ENCODE measurements around the gene CHRD. TPM values are rescaled to one million over a fixed set of nuclear protein-coding genes. Genes with fewer than 3 reads are reported as not detected.

Gene CHRD
- total and polyA plus RNA-seq, 2 donors from 2014 or later (not counting 2 experiments from before 2014, with no cell fraction given) = not detected

Other genes with a start within 250 kb of the CHRD start
- gene EIF2B5, start 244.7 kb upstream of the CHRD start, total RNA-seq = 42.3 and 45.1 TPM in 2 replicates
- gene EIF2B5, start 244.7 kb upstream of the CHRD start, polyA plus RNA-seq = 34.0 and 37.7 TPM in 2 replicates
- 26.5 and 31.5 TPM in 2 replicates for gene DVL3, start 224.7 kb upstream of the CHRD start, total RNA-seq
- 24.0 and 26.9 TPM in 2 replicates for gene DVL3, start 224.7 kb upstream of the CHRD start, polyA plus RNA-seq
- gene AP2M1, start 205.2 kb upstream of the CHRD start, total RNA-seq = 290 and 295 TPM in 2 replicates
- gene AP2M1, start 205.2 kb upstream of the CHRD start, polyA plus RNA-seq = 328 and 329 TPM in 2 replicates
- gene ABCF3, start 193.9 kb upstream of the CHRD start, total RNA-seq = 32.0 and 35.0 TPM in 2 replicates
- 36.7 TPM in 2 replicates for gene ABCF3, start 193.9 kb upstream of the CHRD start, polyA plus RNA-seq
- gene VWA5B2, start 150.5 kb upstream of the CHRD start, total RNA-seq = not detected in 2 replicates
- not detected in 2 replicates for gene VWA5B2, start 150.5 kb upstream of the CHRD start, polyA plus RNA-seq
- 36.8 and 38.5 TPM in 2 replicates for gene ALG3, start 131.1 kb upstream of the CHRD start, total RNA-seq
- 59.4 and 59.7 TPM in 2 replicates for gene ALG3, start 131.1 kb upstream of the CHRD start, polyA plus RNA-seq
- 11.1 and 12.0 TPM in 2 replicates for gene EEF1AKMT4, start 130.4 kb upstream of the CHRD start, total RNA-seq
- 13.7 and 14.5 TPM in 2 replicates for gene EEF1AKMT4, start 130.4 kb upstream of the CHRD start, polyA plus RNA-seq
- 0.17 and 0.42 TPM in 2 replicates for gene CAMK2N2, start 118.5 kb upstream of the CHRD start, total RNA-seq
- 0.91 and 0.99 TPM in 2 replicates for gene CAMK2N2, start 118.5 kb upstream of the CHRD start, polyA plus RNA-seq
- not detected in 2 replicates for gene ECE2, start 104.0 kb upstream of the CHRD start, total RNA-seq
- gene ECE2, start 104.0 kb upstream of the CHRD start, polyA plus RNA-seq = not detected in 2 replicates
- gene PSMD2, start 80.8 kb upstream of the CHRD start, total RNA-seq = 838 and 935 TPM in 2 replicates
- 551 and 627 TPM in 2 replicates for gene PSMD2, start 80.8 kb upstream of the CHRD start, polyA plus RNA-seq
- gene EIF4G1, start 65.4 kb upstream of the CHRD start, total RNA-seq = 467 and 485 TPM in 2 replicates
- gene EIF4G1, start 65.4 kb upstream of the CHRD start, polyA plus RNA-seq = 344 and 350 TPM in 2 replicates
- gene FAM131A, start 42.5 kb upstream of the CHRD start, total RNA-seq = 13.3 and 14.6 TPM in 2 replicates
- 11.6 and 11.7 TPM in 2 replicates for gene FAM131A, start 42.5 kb upstream of the CHRD start, polyA plus RNA-seq
- gene CLCN2, start 18.4 kb upstream of the CHRD start, total RNA-seq = 4.7 and 5.4 TPM in 2 replicates
- 3.8 and 3.9 TPM in 2 replicates for gene CLCN2, start 18.4 kb upstream of the CHRD start, polyA plus RNA-seq
- 81.0 and 92.9 TPM in 2 replicates for gene POLR2H, start 18.3 kb upstream of the CHRD start, total RNA-seq
- 116 and 138 TPM in 2 replicates for gene POLR2H, start 18.3 kb upstream of the CHRD start, polyA plus RNA-seq
- gene THPO, start 1.8 kb upstream of the CHRD start, total RNA-seq = not detected in 2 replicates
- not detected in 2 replicates for gene THPO, start 1.8 kb upstream of the CHRD start, polyA plus RNA-seq
- 5.2 and 10.8 TPM in 2 replicates for gene EPHB3, start 181.7 kb downstream of the CHRD start, total RNA-seq
- gene EPHB3, start 181.7 kb downstream of the CHRD start, polyA plus RNA-seq = 4.3 and 6.5 TPM in 2 replicates